GM13977 (cell line): ENCODE results near the gene BIK.

Source experiments
- DNase-seq: peaks from one replicate; pipeline ENCODE4 v3.0.0; 2012; ENCODE audit warnings: low spot score
- CTCF ChIP-seq: IDR thresholded peaks from 2 replicates; pipeline ENCODE4 v1.5.1; 2012; ENCODE audit warnings: mild to moderate bottlenecking, control low read depth; ENCODE audit not compliant: insufficient read depth; ENCODE audit errors: extremely low read depth, missing control alignments
- in situ Hi-C: fragments of 300-500 bp; cut with MboI; formaldehyde crosslinking; loops from one replicate; pipeline ENCODE4 v1.12.0; 2022; ENCODE audit warnings: low sequenced_read_pairs, low pct_unique_long_range_greater_than_20kb, mixed read lengths, inconsistent platforms; ENCODE audit not compliant: unreplicated experiment

BIK gene

GRCh38 chr22:43167001-43167589 is 56.5 kb downstream of the BIK start:
- no peak for TF ChIP-seq CTCF
- in situ Hi-C loops = no loop called here
- DNase-seq = no peak

GRCh38 chr22:43168471-43169309 is 58.1 kb downstream of the BIK start:
- in situ Hi-C loops = no loop called here
- TF ChIP-seq CTCF = no peak
- DNase-seq = no peak

GRCh38 chr22:43169310-43170130 is 59.0 kb downstream of the BIK start:
- in situ Hi-C loops = no loop called here
- DNase-seq = no peak
- TF ChIP-seq CTCF = no peak

GRCh38 chr22:43170131-43170480 is 59.6 kb downstream of the BIK start:
- no peak for DNase-seq
- in situ Hi-C loops = no loop called here
- TF ChIP-seq CTCF = no peak

GRCh38 chr22:43171019-43171491 is 60.5 kb downstream of the BIK start:
- in situ Hi-C loops = no loop called here
- DNase-seq = no peak
- TF ChIP-seq CTCF = no peak

GRCh38 chr22:43171607-43172006 is 61.1 kb downstream of the BIK start:
- in situ Hi-C loops = no loop called here
- no peak for DNase-seq
- no peak for TF ChIP-seq CTCF
